ENCODE measurements around the gene PDE4D.

- TF ChIP-seq CTCF (IDR thresholded peaks at IDR 0.05) (no peak), POLR2A (IDR thresholded peaks at IDR 0.05) (no peak)
These were observed 790.2 kb downstream of the PDE4D start for GRCh38 chr5:59103303-59103702.
